Measurements from ENCODE around the gene TNS3.

The TNS3 gene

GRCh38 chr7:47347346-47347745 lies 234.6 kb downstream of the TNS3 start:
- DNase-seq (ENCODE audit: low read depth in 2 of 2), result no peak

- DNase-seq (ENCODE audit: low read depth in 2 of 2), result no peak
These were observed 235.5 kb downstream of the TNS3 start for GRCh38 chr7:47346377-47346914.

- no peak for DNase-seq (ENCODE audit: low read depth in 2 of 2)
These were observed 236.0 kb downstream of the TNS3 start for GRCh38 chr7:47345857-47346298.

GRCh38 chr7:47344171-47344955 lies 237.5 kb downstream of the TNS3 start:
- no peak for DNase-seq (ENCODE audit: low read depth in 2 of 2)

DNA sequence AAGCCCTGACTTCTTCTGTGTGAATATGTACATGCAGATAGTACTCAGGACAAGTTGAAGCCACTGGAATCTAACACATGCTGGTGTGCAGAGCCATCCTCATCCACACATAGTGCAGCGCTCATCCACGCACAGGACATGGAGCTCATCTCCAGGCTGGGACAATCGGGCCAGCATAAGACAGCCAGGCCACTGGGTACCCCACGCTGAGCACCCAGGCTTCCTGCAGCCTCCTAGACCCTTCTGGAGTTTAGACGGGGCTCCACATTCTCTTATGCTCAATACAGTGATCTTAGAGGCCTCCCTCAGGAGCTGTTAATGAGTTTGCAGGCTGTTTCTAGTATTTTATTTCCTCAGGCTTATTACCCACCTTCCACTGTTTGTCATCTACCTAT lies 238.9 kb downstream of the TNS3 start:
- no peak for DNase-seq (ENCODE audit: low read depth in 2 of 2)

DNA sequence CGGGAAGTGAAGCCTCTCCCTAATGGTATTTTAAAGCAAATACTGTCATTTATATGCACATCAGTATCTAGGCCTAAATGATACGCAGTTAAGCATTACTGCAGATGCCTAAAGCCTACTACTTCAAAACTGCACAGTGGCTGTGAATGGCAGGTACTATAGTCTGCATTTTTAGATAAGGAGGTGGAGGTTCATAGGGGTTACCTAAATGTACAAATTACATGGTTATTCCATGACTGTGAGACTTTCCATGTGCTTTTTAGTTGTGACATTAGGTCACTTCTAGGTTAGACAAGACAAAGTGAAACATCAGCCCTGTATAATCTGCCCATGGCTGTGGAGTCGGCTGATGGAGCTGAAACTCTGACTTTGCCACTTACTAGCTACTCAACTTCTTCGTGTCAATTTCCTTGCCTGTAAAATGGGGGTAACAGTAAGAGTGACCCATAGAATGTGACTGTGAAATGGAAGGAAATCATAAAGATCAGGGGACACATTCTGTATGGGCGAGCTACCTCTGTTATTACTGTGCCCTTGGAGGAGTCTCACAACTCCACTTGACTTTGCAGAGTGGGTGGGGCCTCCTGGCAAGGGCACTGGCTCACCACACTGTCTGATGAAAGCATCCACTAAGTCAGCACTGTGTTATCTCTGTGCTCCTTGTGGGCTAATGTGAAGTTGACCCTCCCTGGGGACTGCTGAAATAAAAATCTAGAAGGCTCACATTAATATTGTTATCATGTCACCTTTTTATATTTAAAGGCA lies 239.4 kb downstream of the TNS3 start:
- DNase-seq (ENCODE audit: low read depth in 2 of 2), result no peak

GRCh38 chr7:47340517-47340916 lies 241.4 kb downstream of the TNS3 start:
- no peak for DNase-seq (ENCODE audit: low read depth in 2 of 2)

- DNase-seq (ENCODE audit: low read depth in 2 of 2), result no peak
These were observed 243.9 kb downstream of the TNS3 start for GRCh38 chr7:47338026-47338425.

DNA sequence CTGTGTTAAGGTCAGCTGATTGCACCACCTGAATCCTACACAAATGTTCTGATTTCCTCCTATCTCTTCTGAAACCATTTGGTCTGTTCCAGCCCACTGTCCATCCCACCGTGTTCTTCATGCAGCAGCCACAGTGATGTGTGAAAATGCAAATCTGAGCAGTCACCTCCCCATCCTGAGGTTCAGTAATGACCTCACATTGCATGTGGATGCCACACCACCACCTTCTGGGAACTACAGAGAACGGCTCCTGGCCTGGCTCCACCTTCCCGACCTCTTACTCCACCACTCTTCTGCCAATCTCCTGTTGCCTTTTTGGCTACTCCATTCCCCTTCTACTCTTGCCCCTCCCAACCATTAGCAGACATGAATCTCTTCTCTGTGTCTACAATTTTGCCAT lies 244.4 kb downstream of the TNS3 start:
- DNase-seq (ENCODE audit: low read depth in 2 of 2), result no peak

DNA sequence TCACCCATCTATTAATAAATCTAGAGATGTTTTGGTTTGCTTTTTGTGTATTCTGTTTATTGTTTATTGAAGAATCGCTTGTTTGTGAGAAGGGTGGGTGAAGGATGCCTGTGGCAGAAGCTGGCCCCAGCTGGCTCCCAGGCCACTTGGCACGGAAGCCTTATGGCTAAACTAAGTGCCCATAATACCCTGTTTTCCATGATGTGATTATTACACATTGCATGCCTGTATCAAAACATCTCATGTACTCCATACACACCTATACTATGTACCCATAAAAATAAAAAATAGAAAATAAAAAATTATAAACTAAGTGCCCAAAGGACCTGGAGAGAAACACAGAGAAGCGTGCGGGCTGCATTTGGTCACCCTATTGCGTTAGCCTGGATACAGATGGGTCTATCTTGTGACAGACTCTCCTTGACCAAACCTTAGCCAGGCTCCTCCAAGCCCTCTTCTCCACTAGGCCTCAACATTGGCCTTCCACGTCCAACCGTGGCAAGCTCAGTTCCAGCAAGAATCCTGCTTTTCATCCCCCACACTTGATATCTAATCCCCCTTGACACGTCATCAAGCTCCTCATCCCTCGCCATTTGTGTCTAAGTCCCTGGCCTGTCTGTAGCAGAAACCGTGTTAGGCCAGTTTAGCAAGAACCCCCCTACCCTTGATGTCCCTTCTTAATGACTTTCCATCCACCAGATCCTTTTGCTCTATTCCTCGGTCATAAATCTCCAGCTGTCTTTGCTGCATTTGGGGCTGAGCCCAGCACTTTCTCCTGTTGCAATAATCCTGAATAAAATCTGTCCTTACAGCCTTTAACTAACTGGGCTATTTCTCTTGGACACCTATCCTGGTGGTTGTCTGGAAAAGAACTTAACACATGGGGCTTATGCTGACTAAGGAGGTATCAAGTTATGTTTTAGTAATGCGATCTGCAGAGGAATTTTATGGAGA lies 245.2 kb downstream of the TNS3 start:
- DNase-seq (ENCODE audit: low read depth in 2 of 2), result no peak

- no peak for DNase-seq (ENCODE audit: low read depth in 2 of 2)
These were observed 246.1 kb downstream of the TNS3 start for GRCh38 chr7:47335557-47336471.

- no peak for DNase-seq (ENCODE audit: low read depth in 2 of 2)
These were observed 246.8 kb downstream of the TNS3 start for GRCh38 chr7:47335071-47335470.

DNA sequence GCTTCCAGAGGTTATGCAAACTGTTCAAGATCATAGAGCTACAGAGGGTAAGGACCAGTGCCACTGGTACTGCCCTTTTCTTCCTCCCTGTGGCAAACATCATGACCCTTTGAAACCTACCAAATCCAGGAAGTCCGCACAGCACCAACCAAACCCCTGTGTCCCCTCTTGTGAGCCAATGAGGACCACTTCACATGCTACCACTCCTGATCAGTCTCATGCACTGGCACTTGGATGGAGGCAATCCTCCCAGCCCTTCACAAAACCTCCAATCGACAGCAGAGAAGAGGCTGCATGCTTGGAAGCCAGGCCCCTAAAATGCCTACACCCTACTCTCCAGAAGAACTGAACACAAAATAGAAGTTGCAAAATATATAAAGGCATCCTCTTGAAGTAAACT lies 248.0 kb downstream of the TNS3 start:
- no peak for DNase-seq (ENCODE audit: low read depth in 2 of 2)

- DNase-seq (ENCODE audit: low read depth in 2 of 2), result no peak
These were observed 248.4 kb downstream of the TNS3 start for GRCh38 chr7:47333554-47333887.

DNA sequence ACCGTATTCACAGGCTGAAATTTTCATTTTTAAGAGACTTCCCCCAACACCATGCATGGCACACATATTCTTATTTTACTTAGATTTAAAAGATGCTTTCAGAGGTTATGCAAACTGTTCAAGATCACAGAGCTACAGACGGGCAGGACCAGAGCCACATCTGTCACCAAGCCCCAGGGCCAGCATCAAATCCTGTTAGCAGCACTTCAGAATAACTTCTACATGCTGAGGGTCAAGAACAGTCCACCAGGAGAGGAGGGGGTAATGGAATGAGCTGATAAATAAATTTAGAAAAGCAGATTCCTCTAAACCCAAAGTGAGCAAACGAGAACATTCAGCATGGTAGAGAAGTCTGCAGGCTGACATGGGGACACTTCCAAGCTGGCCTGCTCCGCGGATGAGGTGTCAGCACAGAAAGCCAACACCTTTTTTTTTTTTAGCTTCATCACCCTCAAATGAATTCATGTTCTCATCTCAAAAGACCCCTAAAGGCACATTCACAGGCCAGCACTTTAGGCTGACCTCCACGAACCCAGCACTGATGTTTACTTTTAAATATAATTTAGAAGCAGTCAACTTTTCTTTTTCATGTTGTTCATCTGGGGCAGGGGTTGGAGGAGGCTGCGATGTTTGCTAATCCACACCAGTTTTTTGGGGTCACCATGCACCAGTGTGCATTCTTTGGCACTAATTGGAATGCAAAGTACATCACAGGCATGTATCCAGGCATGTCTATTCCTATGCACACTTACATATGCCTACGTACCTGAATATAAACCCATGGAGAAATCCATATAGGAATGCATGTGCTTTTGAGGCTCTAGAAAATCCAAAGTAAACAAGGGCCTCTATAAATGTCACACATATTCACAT lies 249.0 kb downstream of the TNS3 start:
- no peak for DNase-seq (ENCODE audit: low read depth in 2 of 2)

GRCh38 chr7:47332213-47332612 lies 249.7 kb downstream of the TNS3 start:
- DNase-seq (ENCODE audit: low read depth in 2 of 2), result no peak

- no peak for DNase-seq (ENCODE audit: low read depth in 2 of 2)
These were observed 250.7 kb downstream of the TNS3 start for GRCh38 chr7:47331179-47331565.

- no peak for DNase-seq (ENCODE audit: low read depth in 2 of 2)
These were observed 251.2 kb downstream of the TNS3 start for GRCh38 chr7:47330561-47331178.

DNA sequence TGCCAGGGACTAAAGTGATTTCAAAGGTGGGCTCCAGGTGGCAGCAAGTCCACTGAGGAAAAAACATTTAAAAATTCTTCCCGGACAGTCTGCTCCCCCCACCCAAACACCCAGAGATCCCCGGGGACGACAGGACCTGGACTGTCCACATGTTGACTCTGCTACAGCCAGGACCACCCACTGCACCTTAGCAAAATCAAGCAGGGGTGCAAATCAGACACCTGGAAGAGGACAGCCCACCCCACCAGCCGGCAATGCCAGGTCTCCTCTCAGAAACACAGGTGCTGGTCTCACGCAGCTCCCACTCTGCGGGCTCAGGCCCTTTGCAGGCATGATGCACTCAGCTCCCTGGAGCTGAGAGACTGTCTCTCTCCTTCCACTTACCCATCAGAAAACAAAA lies 251.9 kb downstream of the TNS3 start:
- no peak for DNase-seq (ENCODE audit: low read depth in 2 of 2)

Measured in stimulated activated CD4-positive, alpha-beta T cell treated with anti-CD3 and anti-CD28 coated beads, Interleukin-1b, Interleukin-23, amount 100 ng/mL, for 4 hours (primary cell).